GM19468 (cell line): Measurements from ENCODE around the gene DSCAM.

Experiments
- ATAC-seq: cut with Tn5 transposase; IDR thresholded peaks from one replicate; pipeline ENCODE4 v1.9.1; 2021; ENCODE audit warnings: mild to moderate bottlenecking, moderate library complexity, moderate number of reproducible peaks; ENCODE audit not compliant: unreplicated experiment; ENCODE audit errors: extremely low read depth

DSCAM gene

DNA sequence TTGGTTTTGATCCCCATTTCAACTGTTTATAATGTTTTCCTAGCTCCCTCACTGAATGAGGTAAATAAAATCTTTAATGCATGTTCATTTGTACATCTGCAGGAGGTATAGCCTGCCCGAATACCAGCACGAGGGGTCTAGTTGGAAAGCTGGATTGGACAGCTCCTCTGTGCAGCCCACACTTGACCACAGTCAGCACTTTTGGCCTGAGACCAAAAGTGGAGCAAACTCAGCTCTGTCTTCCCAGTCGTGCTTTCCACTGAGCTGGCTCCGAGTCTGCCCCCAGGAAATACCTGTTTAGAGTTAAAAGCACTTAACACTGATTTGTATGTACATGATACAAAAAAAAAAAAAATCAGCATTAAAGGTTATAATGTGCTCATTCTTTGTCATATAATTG lies 224.4 kb downstream of the DSCAM start:
- no peak for ATAC-seq

DNA sequence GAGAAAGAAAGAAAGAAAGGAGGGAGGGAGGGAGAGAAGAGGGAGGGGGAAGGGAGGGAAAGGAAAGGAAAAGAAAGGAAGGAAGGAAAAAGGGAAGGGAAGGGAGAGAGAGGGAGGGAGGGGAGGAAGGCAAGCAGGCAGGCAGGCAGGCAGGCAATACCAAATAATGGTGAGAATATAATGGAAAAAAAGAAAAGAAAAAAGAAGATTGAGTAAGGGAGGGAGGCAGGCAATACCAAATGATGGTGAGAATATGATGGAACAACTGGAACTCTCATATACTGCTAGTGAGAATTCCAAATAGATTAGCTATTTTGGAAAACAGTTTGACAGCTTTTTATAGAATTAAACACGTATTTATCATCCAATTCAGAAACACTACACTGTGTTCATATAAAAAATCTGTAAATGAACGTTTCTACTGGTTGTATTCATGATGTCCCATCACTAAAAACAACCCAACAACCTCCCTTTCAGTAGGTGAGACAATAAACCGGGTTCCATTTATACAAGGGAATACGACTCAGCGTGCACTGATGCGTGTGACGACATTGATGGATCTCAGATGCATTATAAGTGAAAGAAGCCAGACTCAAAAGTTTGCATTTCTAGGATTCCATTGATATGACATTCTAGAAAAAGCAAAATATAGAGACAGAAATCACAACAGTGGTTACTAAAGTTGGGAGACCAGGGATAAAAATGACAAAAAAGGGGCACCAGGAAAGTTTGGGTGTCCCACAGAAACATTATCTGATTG lies 226.4 kb downstream of the DSCAM start:
- no peak for ATAC-seq

DNA sequence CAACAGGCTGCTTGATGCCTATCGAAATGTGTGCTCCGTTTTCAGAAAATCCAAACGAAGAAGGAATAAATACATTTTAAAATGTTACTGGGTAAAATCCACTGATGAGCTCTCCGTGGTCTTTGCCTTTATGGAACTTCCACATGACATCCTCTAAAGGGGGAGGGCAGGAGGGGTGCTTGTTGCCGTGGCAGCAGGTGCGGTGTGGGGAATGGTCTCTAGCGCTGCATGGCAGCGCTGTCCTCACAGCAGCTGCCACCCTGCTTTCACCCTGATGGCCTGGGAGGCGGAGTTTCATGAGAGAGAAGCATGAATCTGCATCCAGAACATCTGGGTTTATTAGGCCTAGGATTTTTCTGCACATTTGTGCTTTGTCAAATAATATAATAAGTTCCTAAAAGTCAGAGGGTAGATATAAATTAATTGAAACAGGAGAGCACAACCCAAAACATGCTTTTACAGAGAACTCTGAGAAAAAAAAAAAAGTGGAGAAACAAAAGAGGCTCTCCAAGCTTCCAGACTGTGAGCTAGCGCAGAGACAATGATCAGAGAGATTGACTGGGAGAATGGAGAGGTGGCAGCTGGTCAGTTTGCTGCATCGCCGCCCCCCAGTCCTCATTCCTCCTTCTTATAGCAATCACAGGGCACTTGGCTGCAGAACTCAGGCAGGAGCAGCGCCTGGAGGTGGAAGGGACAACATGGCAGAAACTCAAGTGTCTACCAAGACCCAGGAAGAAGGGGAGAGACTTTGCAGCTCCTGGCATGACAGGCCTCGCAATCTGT lies 228.6 kb downstream of the DSCAM start:
- no peak for ATAC-seq

DNA sequence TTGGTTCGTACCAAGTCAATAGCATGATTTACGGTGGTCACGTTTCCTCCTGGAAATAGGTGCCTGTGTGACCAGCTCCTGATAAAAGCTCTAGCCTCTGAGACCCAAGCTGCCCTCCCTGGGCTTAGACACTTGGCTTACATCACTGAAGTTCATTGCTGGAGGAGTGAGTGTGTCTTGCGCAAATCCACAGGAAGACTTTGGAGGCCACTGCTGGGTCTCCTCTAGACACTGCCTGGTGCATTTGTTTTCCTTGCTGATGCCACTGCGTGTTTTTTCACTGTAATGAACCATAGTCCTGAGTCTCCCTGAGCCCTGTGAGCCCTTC lies 230.6 kb downstream of the DSCAM start:
- no peak for ATAC-seq

DNA sequence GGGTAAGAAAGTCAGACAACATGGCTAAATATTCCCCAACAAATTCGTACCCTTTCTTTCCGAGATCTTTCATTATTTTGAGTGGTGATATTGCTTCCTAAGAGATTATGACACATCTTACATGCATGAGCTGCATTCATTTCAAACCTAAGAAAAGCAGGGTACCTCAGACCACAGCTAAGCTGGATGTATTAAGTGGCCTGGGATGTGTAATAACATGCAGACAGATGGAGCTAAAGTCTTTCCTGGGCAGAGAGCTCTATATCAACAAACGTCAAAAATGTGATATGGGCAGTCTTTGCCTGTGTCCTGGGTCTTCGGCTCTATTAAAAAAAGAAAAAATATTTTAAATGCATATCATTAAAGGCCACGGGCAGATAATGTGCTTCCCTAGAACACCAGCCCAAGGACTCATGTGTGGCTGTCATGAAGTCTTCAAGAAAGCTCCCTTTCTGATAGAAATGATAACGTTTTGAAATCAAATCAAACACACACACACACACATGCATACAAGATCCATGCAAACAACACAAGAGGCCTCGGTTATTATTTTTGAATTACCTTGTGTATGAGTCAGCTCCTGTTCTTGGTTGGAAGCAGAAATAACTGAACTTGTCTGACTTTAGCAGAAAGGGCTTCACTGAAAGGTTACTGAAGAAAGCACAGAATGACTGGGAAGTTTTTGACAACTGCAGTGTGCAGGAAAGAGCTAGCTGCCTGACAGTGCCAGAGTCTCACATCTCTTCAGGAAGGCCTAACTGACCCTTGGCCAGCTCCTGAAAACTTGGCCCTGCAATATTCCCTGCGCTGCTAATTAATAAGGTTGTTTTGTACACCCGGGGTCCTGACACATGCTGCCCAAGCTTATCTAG lies 231.2 kb downstream of the DSCAM start:
- no peak for ATAC-seq

DNA sequence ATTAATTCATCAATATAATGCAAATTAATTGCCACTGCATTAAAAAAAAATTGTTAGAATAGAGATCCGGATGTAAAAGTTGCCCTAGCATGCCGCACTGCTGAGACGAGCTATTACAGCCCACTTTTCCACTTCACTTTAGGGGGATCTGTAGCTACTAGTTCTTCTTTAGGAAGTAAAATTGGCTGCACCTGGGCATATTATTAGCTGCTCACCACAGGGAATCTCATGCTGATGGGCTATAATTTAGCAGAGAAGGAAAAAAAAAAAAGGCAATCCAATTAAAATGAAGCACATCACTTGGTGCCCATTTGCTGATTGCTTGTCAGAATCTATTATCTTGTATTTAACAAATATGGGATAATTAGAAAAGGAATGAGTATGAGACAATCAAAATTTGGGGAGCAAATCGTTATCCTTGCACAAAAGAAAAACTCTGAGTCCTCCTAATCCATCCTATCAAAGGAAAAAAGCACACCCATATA lies 233.4 kb downstream of the DSCAM start:
- ATAC-seq = no peak

DNA sequence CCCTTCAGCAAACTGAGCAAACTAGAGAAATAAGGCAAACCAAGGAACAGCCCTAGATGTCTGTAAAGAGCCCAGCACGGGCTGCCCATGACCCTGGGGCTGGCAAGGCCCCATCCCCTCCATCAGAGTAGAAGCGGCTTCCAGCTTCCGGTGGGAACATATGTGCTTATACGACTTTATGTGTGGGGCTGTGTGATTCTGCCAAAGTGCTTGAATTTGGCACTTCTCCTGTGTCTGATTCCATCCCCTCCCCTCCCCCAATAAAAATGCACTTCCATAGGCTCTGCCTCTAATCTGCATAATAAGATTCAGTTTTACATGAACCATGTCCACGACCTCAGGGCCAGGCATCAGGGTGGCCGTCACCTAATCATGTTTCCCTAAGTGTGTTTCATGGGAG lies 236.6 kb downstream of the DSCAM start:
- ATAC-seq = no peak

DNA sequence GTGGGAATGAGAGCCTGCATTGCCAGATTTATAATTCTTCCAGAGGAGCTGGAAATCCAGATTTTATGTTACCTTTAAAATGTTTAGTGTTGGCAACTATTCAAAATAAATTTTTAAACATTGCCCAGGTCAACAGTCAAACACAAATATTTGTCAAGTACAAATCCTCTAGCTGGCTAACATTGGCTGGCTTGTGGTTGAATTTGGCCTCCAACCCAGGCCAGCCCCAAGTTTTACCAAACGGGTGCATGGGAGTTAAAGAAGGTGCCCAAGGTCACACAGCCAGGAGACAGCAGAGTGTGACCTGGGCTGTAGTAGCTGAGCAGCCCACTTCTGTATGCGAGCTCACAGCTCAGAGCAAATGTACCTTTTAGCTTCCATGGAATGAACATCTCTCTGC lies 240.6 kb downstream of the DSCAM start:
- ATAC-seq = no peak

DNA sequence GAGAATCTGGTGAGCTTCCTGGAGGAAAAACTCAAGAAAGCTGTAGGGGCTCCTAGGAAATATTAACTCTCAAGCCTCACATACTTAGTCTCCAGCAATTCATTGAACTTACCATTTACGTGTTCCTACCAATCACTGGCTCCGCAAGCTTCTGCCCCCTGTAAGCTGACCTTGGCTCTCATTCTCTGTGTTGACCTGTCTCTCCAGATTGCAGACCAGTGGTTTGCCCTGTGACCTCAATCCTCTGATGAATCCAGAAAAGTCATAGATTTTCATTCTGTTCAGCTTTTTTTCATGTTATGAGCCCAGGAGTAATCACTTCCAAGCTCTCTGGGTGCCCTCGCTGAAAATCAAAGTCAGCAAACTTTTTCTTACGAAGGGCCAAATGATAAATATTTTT lies 241.9 kb downstream of the DSCAM start:
- no peak for ATAC-seq

DNA sequence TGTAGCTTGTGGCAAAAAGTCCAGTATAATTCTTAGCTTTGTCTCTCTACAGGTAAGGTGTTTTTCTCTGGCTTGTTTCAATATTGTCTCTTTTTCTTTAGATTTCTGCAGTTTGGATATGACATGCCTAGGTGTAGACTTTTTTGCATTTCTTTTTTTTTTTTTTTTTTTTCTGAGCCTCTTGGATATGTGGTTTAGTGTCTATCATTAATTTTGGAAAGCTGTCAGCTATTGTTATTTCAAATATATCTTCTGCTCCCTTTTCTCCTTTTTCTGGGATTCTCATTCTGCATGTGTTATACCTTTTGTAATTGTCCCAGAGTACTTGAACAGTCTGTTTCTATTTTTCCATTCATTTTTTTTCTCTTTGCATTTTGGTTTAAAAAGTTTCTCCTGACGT lies 243.2 kb downstream of the DSCAM start:
- no peak for ATAC-seq

DNA sequence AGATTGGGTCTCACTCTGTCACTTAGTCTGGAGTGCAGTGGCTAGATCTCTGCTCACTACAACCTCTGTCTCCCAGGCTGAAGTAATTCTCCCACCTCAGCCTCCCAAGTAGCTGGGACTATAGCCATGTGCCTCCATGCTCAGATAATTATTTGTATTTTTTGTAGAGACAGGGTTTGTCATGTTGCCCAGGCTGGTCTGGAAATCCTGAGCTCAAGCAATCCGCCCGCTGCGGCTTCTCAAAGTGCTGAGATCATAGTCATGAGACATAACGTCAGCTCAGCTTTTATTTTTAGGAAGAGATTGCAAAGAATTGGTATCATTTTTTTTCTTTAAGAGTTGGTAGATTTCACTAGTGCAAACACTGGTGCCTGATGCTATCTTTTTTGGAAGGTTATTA lies 244.9 kb downstream of the DSCAM start:
- no peak for ATAC-seq

DNA sequence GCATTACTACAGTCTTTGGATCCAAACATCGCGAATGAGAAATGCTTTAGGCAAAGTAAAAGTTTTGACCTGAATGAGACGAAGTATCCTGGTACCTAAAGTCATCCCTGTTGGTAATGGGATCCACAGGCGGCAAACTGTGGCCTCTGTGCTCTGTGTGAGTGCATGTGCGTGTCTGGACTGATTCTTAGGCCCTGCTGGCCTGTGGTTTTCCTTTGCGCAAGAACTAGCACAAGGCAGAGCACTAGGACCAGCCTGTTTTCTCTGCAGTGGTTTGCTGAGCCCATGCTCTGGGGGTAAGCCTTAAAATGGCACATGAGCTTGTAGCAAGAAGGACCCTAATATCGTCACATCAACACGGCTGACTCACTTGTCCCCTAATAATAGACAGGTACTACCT lies 251.2 kb downstream of the DSCAM start:
- no peak for ATAC-seq

DNA sequence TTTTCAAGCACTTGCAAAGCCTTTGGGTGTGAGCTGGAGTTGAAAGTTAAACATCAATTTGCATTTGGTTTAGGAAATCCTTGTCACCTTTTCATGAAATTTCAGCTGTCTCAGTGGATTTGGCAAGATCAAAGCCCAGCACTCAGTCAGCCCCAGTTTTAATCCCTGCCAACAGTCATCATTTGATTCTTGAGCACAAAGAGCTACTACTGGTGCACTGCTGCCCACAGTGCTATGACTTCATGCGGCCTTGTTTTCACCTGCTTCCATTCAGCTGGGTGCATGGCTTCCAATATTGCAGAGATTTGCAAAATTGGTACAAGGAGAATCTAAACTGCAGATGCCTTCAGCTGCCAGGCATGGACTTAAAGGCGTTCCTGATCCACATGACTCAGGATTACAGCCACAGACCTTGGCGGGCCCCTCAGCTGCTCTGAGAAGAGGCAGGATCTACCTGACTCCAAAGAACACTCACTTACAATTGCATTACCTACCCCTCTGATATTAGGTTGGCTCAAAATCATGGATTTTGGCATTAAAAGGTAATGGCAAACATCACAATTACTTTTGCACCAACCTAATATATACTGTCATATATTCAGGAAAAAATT lies 259.1 kb downstream of the DSCAM start:
- ATAC-seq = no peak

DNA sequence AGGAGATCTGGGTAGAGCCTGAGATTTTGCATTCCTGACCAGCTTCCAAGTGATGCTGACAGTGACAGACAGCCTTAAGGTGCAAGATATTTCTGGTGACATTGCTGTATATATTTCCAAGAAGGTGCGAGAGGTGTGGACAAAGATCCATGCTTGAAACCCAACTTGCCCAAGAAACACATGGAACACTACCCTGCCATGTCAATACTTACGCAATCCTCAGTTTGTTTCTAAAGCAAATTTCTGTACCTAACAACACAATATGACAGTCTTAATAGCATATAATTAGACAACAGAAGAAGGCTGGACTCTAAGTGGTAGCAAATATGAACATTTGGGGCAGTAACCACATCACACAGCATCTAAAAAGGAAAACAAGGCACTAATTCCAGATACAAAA lies 260.4 kb downstream of the DSCAM start:
- no peak for ATAC-seq

DNA sequence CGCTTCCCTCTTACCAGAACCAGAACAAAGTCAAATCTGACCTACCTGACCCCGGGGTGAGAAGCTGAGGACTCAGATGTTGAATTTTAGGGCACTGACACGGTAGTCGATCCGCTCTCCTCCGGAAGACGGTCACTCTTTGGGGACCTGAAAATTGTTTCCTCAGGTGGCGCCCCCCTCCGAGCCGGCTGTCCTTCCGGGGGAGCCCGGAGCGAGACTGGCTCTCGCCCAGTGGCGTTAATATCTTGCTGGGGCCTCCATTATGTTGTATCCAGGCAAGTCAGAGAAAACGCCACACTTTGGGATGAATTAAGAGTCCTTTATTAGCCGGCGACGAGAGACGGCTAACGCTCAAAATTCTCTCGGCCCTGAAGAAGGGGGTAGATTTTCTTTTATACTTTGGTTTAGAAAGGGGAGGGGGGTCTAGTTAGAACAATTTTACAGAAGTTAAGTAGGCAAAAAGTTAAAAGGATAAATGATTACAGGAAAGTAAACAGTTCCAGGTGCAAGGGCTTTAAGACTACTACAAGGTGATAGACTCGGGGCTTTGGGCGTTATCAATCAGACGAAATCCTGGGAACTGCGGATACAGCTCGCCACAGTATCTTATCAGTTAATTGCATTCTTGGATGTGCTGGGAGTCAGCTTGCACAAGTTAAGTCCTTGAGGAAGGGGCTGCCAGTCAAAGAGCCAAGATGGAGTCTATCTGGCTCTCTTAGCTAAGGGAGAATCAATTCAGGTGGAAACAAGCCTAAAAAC lies 269.5 kb downstream of the DSCAM start:
- no peak for ATAC-seq

DNA sequence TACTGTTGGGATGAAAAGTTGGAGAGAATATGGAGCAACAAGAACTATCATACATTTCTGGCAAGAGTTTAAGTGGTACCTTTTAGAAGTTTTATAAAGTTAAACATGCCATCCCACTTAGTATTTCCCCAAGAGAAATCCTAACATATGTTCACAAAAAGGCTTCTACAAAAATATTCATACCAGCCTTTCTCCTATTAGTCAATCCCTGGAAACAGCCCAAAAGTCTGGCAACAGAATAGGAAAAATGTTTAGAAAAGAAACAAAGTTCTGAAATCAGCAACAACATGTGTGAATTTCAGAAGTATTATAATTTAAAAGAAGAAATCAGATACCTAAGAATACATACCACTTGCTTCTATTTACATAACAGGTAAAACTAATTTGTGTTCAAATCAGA lies 271.0 kb downstream of the DSCAM start:
- no peak for ATAC-seq

DNA sequence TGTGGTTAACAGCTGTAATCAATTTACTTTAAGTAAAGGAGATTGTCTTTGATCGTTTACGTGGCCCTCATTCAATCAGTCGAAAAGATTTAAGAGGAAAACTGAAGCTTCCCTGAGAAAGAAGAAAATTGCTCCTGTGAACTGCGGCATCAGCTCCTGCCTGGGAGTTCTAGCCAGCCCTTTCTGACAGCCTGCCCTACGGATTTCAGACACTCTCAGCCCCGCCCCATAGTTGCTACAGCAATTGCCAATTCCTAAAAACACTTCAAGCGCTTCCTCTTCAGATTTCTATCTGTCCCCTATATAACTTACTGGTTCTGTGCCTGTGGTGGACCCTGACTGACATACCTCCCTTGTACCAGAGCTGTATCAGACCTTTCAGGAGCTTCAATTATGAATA lies 277.6 kb downstream of the DSCAM start:
- no peak for ATAC-seq

DNA sequence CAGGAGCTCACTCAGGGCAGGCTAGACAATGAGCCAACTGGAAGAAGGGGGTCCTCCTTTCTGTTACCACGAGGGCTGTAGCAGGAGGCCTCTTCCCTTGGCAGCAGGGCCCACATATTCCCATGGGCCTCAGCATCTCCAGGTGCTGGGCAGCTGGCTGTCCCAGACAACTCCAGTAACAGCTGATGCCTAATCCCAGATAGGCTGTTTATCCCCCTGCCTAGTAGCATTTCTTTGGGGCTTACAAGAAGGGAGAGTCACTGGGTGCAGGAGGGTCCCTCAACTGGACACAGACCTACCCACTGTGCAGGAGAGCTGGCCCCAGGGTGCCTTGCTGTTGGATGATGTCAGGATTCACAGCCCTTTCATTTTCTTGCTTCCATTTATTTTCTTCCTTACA lies 278.2 kb downstream of the DSCAM start:
- ATAC-seq = no peak

DNA sequence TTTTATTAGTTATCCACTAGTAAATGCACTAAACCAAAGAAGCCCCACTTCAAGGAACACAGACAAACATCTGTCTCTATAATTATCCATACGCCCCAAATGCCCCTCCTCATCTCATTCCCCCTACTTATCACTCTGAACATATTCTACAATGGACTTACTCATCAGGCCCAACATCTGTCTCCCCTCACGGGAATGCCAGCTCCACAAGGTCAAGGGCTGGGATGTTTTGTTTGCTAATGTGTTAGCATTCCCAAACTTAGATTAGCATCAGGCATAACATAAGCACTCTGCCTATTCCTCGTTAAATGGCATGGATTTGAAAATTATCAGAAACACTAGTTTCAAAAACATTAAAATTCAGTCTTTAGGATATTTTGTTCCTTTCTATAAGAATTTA lies 279.5 kb downstream of the DSCAM start:
- no peak for ATAC-seq

DNA sequence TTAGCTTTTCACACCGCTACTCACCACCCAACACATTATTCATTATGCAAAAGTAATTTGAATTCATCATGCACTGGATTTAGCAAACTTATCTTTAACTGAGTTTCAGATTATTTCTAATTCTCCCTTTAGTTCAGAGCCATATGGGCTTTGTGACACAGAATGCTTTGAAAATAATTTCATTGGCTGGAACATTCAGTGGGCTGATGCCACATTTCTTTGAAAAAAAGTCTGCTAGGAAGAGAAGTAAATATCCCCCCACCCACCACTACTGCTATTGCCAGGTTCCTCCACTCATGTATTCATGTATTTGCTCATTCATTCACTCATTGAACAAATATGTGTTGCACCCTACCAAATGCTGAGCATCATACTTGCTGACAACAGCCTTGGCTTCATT lies 280.5 kb downstream of the DSCAM start:
- ATAC-seq = no peak
